Endothelial cell of hepatic sinusoid (primary cell): Measurements from ENCODE around the gene AIG1.
"Not testable (repeated sequence)": the region's sequence is repeated elsewhere in the genome, so short reads cannot be mapped to it uniquely, and the experiment has no call there.

Experiments used
- in situ Hi-C: cut with HindIII; loops from 2 replicates; pipeline ENCODE4 v1.10.0; 2017; ENCODE audit warnings: low sequenced_read_pairs

The AIG1 gene

GRCh38 chr6:143125864-143126573, 65.3 kb downstream of the AIG1 start:
- in situ Hi-C loops: no loop called here

GRCh38 chr6:143126574-143126941, 65.9 kb downstream of the AIG1 start:
- in situ Hi-C loops: no loop called here

GRCh38 chr6:143127941-143128680, 67.4 kb downstream of the AIG1 start:
- in situ Hi-C loops: no loop called here

GRCh38 chr6:143128681-143129015, 68.0 kb downstream of the AIG1 start:
- in situ Hi-C loops: no loop called here

GRCh38 chr6:143130928-143131327, 70.2 kb downstream of the AIG1 start:
- in situ Hi-C loops: no loop called here

GRCh38 chr6:143135325-143135724, 74.6 kb downstream of the AIG1 start:
- in situ Hi-C loops: no loop called here

- in situ Hi-C loops: no loop called here
Observed at GRCh38 chr6:143135797-143136561, 75.3 kb downstream of the AIG1 start.

- in situ Hi-C loops: no loop called here
Observed at GRCh38 chr6:143136647-143137046, 76.0 kb downstream of the AIG1 start.

- in situ Hi-C loops: no loop called here
Observed at GRCh38 chr6:143139239-143139784, 78.6 kb downstream of the AIG1 start.

- in situ Hi-C loops: not testable (repeated sequence)
Observed at GRCh38 chr6:143139884-143140283, 79.2 kb downstream of the AIG1 start.

GRCh38 chr6:143140767-143141166, 80.1 kb downstream of the AIG1 start:
- in situ Hi-C loops: no loop called here

GRCh38 chr6:143141442-143141841, 80.8 kb downstream of the AIG1 start:
- in situ Hi-C loops: no loop called here

GRCh38 chr6:143146186-143146851, 85.6 kb downstream of the AIG1 start:
- in situ Hi-C loops: no loop called here

- in situ Hi-C loops: no loop called here
Observed at GRCh38 chr6:143149771-143150170, 89.1 kb downstream of the AIG1 start.

- in situ Hi-C loops: no loop called here
Observed at GRCh38 chr6:143150281-143150680, 89.6 kb downstream of the AIG1 start.

- in situ Hi-C loops: no loop called here
Observed at GRCh38 chr6:143151381-143151780, 90.7 kb downstream of the AIG1 start.

- in situ Hi-C loops: no loop called here
Observed at GRCh38 chr6:143155681-143156080, 95.0 kb downstream of the AIG1 start.

- in situ Hi-C loops: no loop called here
Observed at GRCh38 chr6:143157131-143157530, 96.4 kb downstream of the AIG1 start.

GRCh38 chr6:143158113-143158581, 97.5 kb downstream of the AIG1 start:
- in situ Hi-C loops: no loop called here

GRCh38 chr6:143159001-143159400, 98.3 kb downstream of the AIG1 start:
- in situ Hi-C loops: no loop called here

GRCh38 chr6:143160015-143160414, 99.3 kb downstream of the AIG1 start:
- in situ Hi-C loops: no loop called here
